Renal cortex interstitium (tissue), 11 donors: Measurements from ENCODE around the gene CGNL1. TPM values are rescaled to one million over a fixed set of nuclear protein-coding genes. Genes with fewer than 3 reads are reported as not detected.

Experiments
- DNase-seq, 11 donors: peaks; one replicate each; pipeline ENCODE4 v3.0.0-alpha.2; 2013; ENCODE audit warnings: low read depth in 9 of 11, low spot score in 4 of 11; ENCODE audit errors: extremely low read depth in 1 of 11
- polyA plus RNA-seq, 3 donors: library from polyadenylated mRNA; unstranded; fragments of 120-200 nt; gene quantifications; one replicate each; pipeline ENCODE4 v1.2.1, GENCODE V29; 2013; ENCODE audit not compliant: insufficient read length in 3 of 3

The CGNL1 gene
- polyA plus RNA-seq, 3 donors = 65.1 to 70.5 (median 65.3) TPM

GRCh38 chr15:57568299-57568698, 192.0 kb downstream of the CGNL1 start:
- DNase-seq = no peak

- no peak for DNase-seq
Measured at GRCh38 chr15:57570340-57570739, 194.0 kb downstream of the CGNL1 start.

GRCh38 chr15:57570994-57571393, 194.7 kb downstream of the CGNL1 start:
- no peak for DNase-seq

- DNase-seq = no peak
Measured at GRCh38 chr15:57571725-57572124, 195.4 kb downstream of the CGNL1 start.

- DNase-seq = no peak
Measured at GRCh38 chr15:57572468-57572867, 196.2 kb downstream of the CGNL1 start.

- DNase-seq = no peak
Measured at GRCh38 chr15:57573151-57573550, 196.8 kb downstream of the CGNL1 start.

GRCh38 chr15:57575363-57575762, 199.1 kb downstream of the CGNL1 start:
- no peak for DNase-seq

GRCh38 chr15:57578288-57578900, 202.1 kb downstream of the CGNL1 start:
- no peak for DNase-seq

- no peak for DNase-seq
Measured at GRCh38 chr15:57580428-57580827, 204.1 kb downstream of the CGNL1 start.

- no peak for DNase-seq
Measured at GRCh38 chr15:57580866-57581265, 204.6 kb downstream of the CGNL1 start.

- no peak for DNase-seq
Measured at GRCh38 chr15:57582090-57582489, 205.8 kb downstream of the CGNL1 start.

GRCh38 chr15:57583282-57583681, 207.0 kb downstream of the CGNL1 start:
- no peak for DNase-seq

- DNase-seq = no peak
Measured at GRCh38 chr15:57583720-57584119, 207.4 kb downstream of the CGNL1 start.

- no peak for DNase-seq
Measured at GRCh38 chr15:57586661-57587424, 210.5 kb downstream of the CGNL1 start.

GRCh38 chr15:57589281-57589680, 213.0 kb downstream of the CGNL1 start:
- no peak for DNase-seq

- no peak for DNase-seq
Measured at GRCh38 chr15:57589754-57590153, 213.4 kb downstream of the CGNL1 start.

GRCh38 chr15:57591237-57591821, 215.0 kb downstream of the CGNL1 start:
- DNase-seq = no peak

GRCh38 chr15:57591822-57592367, 215.6 kb downstream of the CGNL1 start, which contains the start of gene MYZAP:
Gene MYZAP, plus strand, starts transcription at chr15:57591904. Its CDS starts 131 bp downstream, at chr15:57592035.
- DNase-seq = peak in 2 of 11 donors; percentile 17 to 25

- no peak for DNase-seq
Measured at GRCh38 chr15:57592426-57592825, 216.1 kb downstream of the CGNL1 start.

- DNase-seq = no peak
Measured at GRCh38 chr15:57592836-57593420, 216.6 kb downstream of the CGNL1 start.
